NCI-H1048 (cell line): ENCODE results near the gene TMEM14B.
"Not testable (repeated sequence)": the region's sequence is repeated elsewhere in the genome, so short reads cannot be mapped to it uniquely, and the experiment has no call there.

Experiments used
- DNase-seq: peaks from one replicate; lab custom pipeline; 2025; lab: John Stamatoyannopoulos, UW

Gene TMEM14B

DNA sequence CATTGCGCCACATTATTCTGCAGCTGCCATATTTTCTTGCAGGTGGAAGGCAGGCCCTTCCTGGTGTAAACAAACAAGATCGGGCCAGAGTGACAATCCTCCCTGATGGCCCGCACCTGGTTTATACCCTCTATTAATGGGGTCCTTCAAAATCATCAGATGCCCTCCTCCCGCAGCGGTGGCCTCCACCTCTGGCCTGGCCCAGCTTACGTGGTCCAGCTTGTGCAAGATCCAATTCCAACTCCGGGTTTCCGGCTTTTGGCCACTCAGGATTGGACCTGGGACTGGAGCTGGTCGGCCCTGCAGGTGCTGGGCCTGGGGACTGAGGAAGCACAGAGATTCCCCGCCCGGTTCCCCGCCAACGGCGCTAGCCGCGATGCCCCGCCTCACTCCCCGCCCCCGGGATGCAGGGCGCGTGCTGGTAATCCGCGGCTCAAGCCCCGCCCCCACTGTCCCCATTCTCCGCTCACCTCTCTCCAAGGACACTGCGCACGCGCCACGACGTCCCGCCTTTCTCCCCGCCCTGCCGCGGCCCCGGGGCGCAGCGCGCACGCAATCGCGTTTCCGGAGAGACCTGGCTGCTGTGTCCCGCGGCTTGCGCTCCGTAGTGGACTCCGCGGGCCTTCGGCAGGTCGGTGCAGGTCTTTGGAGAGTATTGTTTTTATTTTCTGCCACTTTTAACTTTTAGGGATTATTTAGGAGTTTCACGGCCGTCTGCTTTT lies at the start of gene TMEM14B:
Gene TMEM14B (plus strand): TSS at position 555 of the 722 bp plus-strand sequence. CDS start 1,441 bp downstream, outside the sequence.
- peak; percentile 95 for DNase-seq

DNA sequence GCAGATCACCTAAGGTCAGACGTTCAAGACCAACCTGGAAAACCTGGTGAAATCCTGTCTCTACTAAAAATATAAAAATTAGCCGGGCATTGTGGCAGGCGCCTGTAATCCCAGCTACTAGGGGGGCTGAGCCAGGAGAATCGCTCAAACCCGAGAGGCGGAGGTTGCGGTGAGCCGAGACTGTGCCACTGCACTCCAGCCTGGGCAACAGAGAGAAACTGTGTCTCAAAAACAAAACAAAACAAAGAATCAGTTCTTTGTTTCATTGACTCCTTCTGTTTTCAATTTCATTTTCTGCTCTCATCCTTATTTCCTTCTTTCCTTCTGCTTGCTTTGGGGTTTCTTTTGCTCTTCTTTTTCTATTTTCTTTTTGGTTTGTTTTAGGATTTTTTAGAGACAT lies 33.6 kb upstream of the TMEM14B start:
- DNase-seq = no peak

DNA sequence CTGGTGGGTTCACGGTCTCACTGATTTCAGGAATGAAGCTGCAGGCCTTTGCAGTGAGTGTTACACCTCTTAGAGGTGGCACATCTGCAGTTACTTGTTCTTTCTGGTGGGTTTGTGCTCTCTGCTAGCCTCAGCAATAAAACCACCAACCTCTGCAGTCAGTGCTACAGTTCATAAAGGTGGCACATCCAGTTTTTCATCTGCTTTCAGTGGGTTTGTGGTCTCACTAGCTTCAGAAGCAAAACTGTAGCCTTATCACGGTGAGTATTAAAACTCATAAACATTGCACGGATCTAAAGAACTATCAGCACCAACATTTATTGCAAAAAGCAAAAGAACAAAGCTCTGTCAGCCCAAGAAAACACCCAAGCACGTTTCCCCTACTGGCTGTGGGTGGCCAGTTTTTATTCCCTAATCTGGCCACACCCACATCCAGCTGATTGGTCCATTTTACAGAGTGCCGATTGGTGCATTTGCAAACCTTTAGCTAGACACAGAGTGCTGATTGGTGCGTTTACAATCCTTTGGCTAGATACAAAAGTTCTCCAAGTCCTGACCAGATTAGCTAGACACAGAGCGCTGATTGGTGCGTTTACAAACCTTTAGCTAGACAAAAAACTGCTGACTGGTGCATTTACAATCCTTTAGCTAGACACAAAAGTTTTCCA lies 28.2 kb upstream of the TMEM14B start:
- DNase-seq = no peak

DNA sequence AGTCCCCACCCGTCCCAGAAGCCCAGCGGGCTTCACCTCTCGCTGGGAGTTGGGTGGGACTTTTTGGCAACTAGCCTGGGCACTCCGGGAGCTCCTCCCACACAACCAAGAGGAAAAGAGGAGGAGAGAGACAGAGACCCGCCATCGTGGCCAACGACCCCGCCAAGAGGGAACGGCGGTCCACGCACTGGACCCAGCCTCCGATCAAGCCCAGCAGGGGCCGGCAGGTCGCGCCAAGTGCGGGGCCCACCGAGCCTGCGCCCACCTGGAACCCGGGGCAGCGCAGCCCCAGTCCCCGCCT lies 27.7 kb upstream of the TMEM14B start:
- DNase-seq = no peak

DNA sequence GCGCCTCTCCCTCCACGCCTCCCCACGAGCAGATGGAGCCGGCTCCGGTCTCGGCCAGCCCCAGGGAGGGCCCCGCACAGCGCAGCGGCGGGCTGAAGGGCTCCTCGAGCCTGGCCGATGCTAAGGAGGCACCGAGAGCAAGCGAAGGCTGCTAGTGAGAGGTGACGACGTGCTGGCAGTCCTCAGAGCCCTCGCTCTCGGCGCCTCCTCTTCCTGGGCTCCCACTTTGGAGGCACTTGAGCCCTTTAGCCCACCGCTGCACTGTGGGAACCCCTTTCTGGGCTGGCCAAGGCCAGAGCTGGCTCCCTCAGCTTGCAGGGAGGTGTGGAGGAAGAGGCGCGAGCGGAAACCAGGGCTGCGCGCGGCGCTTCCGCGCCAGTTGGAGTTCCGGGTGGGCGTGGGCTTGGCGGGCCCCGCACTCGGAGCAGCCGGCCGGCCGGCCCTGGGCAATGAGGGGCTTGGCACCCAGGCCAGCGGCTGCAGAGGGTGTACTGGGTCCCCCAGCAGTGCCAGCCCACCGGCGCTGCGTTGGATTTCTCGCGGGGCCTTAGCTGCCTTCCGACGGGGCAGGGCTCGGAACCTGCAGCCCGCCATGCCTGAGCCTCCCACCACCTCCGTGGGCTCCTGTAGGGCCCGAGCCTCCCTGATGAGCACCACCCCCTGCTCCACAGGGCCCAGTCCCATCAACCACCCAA lies 27.2 kb upstream of the TMEM14B start:
- no peak for DNase-seq

DNA sequence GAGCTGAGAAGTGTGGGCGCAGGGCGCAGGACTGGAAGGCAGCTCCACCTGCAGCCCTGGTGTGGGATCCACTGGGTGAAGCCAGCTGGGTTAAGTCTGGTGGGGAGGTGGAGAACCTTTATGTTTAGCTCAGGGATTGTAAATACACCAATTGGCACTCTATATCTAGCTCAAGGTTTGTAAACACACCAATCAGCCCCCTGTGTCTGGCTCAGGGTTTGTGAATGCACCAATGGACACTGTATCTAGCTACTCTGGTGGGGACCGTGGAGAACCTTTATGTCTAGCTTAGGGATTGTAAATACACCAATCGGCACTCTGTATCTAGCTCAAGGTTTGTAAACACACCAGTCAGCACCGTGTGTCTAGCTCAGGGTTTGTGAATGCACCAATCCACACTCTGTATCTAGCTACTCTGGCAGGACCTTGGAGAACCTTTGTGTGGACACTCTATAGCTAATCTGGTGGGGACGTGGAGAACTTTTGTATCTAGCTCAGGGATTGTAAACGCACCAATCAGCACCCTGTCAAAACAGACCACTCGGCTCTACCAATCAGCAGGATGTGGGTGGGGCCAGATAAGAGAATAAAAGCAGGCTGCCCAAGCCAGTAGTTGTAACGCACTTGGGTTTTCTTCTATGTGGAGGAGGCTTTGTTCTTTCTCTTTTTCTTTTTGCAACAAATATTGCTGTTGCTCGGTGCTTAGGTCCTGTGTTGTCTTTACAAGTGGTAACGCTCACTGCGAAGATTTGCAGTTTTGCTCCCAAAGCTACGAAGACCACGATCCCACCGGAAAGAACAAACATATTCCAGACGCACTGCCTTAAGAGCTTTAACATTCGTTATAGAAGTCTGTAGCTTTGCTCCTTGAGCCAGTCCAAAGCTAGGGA lies 26.4 kb upstream of the TMEM14B start:
- not testable (repeated sequence) for DNase-seq

DNA sequence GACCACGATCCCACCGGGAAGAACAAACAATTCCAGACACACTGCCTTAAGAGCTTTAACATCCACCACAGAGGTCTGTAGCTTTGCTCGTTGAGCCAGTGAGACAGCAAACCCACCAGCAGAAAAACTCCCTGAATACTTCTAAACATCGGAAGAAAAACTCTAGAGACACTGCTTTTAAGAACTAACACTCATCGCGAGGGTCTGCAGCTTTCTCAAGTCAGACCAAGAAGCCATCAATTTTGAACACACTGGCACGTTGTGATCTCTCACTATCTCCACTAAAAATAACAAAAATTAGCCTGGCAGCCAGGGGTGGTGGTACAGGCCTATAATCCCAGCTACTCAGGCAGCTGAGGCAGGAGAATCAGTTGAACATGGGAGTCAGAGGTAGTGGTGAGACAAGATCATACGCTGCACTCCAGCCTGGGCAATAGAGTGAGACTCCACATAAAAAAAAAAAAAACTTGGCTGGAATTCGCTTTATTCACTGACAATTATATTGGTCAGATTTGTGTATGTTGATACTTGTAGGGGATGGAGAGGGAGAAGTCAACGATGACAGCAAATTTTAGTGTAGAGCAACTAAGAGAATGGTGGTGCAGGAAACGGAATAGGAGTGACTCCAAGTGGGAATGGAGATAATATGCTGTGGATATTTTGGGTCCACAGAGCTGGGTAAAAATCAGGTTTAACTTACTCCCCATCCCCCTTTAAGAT lies 25.6 kb upstream of the TMEM14B start:
- no peak for DNase-seq

DNA sequence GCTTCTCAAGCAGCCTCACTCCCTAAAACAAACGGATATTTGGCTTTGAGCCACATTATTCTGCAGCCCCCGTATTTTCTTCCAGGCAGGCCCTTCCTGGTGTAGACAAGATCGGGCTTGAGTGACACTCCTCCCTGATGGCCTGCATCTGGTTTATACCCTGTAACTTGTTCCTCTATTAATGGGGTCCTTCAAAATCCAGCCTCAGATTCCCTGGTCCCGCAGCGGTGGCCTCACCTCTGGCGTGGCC lies 25.1 kb upstream of the TMEM14B start:
- no peak for DNase-seq

DNA sequence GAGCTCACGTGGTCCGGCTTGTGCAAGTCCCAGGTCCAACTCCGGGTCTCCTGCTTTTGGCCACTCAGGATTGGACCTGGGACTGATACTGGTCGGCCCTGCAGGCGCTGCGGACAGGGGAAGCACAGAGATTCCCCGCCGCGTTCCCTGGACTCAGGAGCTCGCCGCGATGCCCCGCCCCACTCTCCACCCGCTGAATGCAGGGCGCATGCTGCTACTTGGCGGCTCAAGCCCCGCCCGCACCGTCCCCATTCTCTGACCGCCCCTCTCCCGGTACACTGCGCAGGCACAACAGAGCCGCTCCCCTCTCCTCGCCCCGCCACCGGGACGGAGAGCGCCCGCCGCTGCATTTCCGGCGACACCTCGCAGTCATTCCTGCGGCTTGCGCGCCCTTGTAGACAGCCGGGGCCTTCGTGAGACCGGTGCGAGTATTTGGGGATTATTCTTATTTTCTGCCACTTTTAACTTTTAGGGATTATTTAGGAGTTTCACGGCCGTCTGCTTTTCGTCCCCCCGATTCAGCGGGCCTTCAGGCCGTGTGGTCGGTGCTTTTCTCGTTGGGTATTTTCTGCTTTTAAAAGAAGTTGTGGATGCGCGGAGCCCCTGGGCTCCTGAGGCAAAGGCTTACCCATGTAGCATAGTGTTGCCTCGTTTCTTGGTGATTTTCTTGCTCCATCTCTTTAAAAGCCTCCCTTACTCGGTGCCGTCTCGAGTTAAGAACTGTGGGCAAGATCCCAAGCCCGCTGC lies 24.6 kb upstream of the TMEM14B start, which contains the start of gene TMEM14C:
Gene TMEM14C (plus strand): TSS at position 251 of the 747 bp plus-strand sequence. CDS start 1,544 bp downstream, outside the sequence.
- peak; percentile 90 for DNase-seq

DNA sequence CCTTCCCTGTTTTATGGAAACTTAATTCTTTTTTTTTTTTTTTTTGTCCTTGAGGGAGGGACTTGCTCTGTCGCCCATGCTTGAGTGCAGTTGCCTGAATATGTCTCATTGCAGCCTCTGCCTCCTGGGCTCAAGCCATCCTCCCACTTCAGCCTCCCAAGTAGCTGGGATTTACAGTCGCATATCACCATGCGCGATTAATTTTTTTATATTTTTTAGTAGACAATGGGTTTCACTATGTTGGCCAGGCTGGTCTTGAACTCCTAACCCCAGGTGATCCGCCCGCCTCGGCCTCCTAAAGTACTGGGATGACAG lies 24.1 kb upstream of the TMEM14B start:
- DNase-seq = no peak

DNA sequence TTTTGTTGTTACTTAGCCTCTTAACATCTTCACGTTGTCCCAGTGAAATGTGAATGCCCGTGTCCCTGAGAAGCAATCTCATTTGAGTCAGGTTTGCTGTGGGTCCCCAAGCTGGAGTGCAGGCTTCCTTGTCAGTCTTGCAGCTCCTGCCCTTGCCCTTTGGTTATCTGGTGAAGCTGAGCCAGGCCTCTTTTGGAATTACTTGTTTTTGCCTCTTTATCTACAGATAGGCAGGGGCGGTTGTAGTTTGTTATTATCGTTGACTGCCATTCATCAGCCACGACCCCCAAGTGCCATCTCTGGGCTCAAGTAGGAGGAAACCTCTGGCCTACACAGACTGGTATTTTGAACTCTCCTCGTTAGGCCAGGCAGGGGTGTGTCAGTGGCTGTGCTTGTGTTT lies 22.6 kb upstream of the TMEM14B start:
- no peak for DNase-seq

DNA sequence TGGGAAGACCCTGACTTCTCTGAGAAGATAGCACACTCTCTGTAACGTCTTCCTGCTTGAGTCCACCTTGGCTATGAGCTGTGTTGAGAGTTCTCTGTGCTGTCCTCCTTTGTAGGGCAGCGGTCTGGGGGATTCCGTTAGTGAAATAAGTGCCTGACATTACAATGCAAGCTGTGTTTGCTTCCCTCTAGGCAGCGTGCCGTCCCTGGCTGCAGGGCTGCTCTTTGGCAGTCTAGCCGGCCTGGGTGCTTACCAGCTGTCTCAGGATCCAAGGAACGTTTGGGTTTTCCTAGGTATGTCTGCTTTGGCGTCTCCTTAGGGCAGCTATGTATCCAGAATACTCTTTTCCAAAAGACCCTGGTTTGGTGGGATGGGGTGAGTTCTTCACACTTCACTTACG lies 21.9 kb upstream of the TMEM14B start:
- DNase-seq = no peak

DNA sequence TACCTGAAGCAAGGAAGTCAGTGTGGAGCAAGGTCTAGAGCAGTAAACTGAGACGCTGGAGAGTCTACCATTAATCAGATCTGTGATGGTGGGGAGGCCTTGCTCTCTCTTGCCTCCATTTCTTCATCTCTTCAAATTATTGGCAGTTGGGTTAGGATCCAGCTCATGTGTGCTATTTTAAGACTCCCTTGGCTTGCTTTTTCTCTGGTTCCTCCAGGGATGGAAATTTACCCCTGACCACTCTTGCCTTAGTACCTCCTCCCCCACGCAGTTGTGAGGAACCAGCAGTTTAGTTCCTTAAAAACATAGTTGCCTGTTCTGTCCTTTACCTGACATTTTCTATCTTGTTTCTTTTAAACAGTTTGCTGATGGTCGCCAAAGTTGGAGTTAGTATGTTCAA lies 17.4 kb upstream of the TMEM14B start:
- no peak for DNase-seq

DNA sequence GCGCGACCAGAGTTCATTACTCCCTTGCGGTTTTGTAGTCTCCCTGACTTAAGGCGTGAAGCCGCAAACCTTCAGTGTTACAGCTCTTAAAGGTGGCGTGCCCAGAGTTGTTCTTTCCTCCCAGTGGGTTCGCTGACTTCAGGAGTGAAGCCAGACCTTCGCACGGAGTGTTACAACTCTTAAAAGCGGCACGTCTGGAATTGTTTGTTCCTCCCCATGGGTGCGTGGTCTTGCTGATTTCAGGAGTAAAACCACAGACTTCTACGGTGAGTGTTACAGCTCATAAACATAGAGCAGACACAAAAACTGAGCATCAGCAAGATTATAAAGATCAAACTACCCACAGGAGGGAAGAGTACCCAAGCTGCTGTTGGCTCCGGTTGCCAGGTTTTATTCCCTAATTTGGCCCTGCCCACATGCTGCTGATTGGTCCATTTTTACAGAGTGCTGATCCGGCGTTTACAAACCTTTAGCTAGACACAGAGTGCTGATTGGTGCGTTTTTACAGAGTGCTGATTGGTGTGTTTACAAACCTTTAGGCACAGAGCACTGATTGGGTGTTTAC lies 14.4 kb upstream of the TMEM14B start:
- no peak for DNase-seq

DNA sequence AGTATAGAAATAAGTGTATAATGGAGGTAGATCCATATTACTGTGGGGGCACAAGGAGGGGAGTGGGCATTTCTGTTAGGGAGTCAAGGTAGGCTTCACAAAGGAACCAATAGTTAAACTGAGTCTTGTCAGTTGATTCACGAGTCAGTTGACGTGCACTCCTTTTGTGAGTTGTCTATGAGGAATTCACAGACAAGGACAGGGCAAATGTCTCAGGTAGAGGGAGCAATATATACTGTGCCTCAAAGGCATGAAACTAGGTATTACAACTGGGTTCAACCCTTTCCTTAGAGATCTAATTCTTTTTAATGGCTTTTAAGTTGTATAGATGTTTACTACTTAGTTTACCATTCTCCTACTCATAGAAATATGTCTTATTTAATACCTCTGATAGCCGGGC lies 13.7 kb upstream of the TMEM14B start:
- no peak for DNase-seq

DNA sequence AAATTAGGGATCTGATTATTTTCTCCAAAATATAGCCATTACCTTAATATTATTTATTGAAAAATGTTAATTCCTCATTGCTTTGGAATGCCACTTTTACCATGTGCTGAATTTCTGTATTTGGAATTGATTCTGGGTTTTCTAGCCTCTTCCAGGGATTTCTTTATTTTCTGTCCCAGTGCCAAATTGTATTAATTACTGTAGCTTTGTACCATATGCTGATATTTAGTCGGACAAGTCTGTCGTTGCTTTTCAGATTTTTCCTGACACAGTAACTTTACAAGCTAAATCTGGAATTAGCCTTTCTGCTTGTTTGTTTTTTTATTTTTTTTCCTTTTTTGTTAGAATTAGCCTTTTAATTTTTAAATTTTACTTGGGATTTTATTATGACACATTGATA lies 10.9 kb upstream of the TMEM14B start:
- DNase-seq = no peak

DNA sequence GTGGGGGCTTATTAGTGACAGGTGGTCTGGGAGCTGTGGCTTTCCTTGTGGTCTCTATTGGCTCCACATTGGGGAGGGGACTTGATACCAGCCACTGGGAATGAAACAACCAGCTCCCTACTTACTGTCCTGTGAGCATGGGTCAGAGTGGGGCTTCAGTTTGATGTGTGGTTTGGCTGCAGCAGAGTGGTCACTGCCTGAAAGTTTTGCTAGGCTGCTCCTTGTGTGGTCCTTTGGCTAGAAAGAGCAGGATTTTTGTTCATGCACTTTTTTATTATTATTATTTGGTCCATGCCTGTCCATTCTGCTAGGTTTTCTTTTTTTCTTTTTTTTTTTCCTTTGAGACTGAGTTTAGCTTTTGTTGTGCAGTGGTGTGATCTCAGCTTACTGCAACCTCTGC lies 7.5 kb upstream of the TMEM14B start:
- no peak for DNase-seq

DNA sequence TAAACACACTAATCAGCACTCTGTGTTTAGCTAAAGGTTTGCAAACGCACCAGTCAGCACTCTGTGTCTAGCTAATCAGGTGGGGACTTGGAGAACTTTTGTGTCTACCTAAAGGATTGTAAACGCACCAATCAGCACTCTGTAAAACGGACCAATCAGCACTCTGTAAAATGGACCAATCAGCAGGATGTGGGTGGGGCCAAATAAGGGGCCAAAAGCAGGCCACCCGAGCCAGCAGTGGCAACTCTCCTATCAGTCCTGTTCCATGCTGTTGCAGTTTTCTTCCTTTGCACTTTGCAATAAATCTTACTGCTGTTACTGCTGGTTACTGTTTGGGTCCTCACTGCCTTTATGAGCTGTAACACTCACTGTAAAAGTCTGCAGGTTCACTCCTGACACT lies 6.0 kb upstream of the TMEM14B start:
- DNase-seq = not testable (repeated sequence)

DNA sequence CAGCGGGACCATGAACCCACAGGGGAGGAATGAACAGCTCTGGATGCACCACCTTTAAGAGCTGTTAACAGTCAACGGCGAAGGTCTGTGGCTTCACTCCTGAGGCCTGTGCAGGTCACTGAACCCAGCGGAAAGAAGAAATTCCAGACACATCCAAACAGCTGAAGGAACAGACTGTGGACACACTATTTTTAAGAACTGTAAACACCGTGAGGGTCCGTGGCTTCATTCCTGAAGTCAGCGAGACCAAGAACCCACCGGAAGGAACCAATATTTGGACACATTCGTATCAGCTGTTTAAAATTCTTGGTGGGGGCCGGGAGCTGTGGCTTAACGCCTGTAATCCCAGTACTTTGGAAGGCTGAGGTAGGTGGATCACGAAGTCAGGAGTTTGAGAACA lies 5.4 kb upstream of the TMEM14B start:
- no peak for DNase-seq

DNA sequence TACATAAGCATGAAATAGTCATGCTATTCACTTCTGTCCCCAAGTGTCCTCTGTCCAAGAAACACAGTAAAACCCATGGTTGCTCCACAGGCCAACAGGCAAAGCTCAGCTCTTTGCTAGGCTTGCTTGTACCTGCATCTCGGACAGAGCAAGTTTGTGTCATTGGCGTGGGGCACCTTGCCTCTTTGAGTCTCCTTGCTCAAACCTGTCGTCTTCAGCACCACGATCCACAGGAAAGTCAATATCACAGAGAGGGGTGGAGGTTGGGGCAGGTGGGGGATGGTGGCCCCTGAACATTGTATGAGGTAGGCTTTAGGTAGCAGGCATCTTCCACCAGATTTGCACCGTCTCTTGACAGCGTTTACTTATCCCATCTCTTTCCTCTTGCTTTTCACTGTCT lies 4.1 kb upstream of the TMEM14B start:
- no peak for DNase-seq

DNA sequence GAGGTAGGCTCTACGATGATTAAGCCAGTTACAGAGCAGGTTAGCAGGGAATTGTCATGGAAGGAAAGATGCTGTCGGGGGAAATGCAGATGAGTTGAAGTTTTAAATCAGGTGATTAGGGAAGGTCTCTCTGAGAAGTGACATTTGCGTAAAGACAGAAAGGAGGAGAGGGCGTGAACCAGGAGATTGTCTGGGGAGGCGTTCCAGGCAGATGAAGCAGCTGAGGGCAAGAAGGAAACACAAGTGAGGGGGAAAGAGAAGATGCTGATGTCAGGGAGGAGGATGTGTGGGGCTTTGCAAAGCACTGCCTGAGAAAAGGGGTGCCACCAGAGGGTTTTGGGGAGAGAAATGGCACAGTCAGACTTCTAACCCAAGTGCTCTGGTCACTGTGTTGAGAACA lies 2.5 kb upstream of the TMEM14B start:
- DNase-seq = no peak
